Tibial nerve (tissue), 4 donors: ENCODE measurements around the gene IL11RA. TPM values are rescaled to one million over a fixed set of nuclear protein-coding genes. Genes with fewer than 3 reads are reported as not detected.

Experiments used
- DNase-seq, 2 donors: peaks; one replicate each; pipeline ENCODE4 v3.0.0-alpha.2; 2019; ENCODE audit warnings: low spot score in 2 of 2
- H3K27ac ChIP-seq, 4 donors: fragments of 200-600 bp; sonication (generic) in 3 of 4; one replicate each; pipeline ENCODE4 v1.5.1; 2017 to 2019; ENCODE audit warnings: mild to moderate bottlenecking in 1 of 4
- H3K27me3 ChIP-seq, 2 donors: fragments of 200-600 bp; sonication (generic) in 1 of 2; one replicate each; pipeline versions ENCODE4 v1.5.1 to v1.6.0; 2017 to 2019
- H3K36me3 ChIP-seq, 3 donors: fragments of 200-600 bp; sonication (generic); one replicate each; pipeline ENCODE4 v1.5.1; 2018 to 2019
- H3K4me1 ChIP-seq, 4 donors: fragments of 200-600 bp; sonication (generic) in 3 of 4; one replicate each; pipeline ENCODE4 v1.5.1; 2017 to 2019
- H3K4me3 ChIP-seq, 4 donors: fragments of 200-600 bp; sonication (generic) in 3 of 4; one replicate each; pipeline ENCODE4 v1.5.1; 2017 to 2019; ENCODE audit warnings: mild to moderate bottlenecking in 1 of 4, moderate library complexity in 1 of 4
- H3K9me3 ChIP-seq, 4 donors: fragments of 200-600 bp; sonication (generic) in 3 of 4; one replicate each; pipeline ENCODE4 v1.5.1; 2017 to 2019
- EP300 ChIP-seq, 2 donors: sonication (generic); formaldehyde crosslinking; IDR thresholded peaks; one replicate each; pipeline ENCODE4 v1.6.1; 2017; ENCODE audit warnings: antibody characterized with exemption in 2 of 2, mild to moderate bottlenecking in 1 of 2
- POLR2A ChIP-seq, 2 donors: fragments of 450-650 bp; IDR thresholded peaks; one replicate each; pipeline ENCODE4 v1.6.1; 2017; ENCODE audit warnings: antibody characterized with exemption in 2 of 2, mild to moderate bottlenecking in 2 of 2, moderate library complexity in 2 of 2
- WGBS, 2 donors: methylation state at CpG; one replicate each; pipeline ENCODE4 v1.1.5; 2018; 5-methylcytosine and 5-hydroxymethylcytosine counted together
- total RNA-seq, 4 donors: library from RNA; depleted of rRNA; stranded (reverse); fragments of >200 nt; gene quantifications; one replicate each; pipeline ENCODE4 v1.1.0, GENCODE V29; 2016
- TF ChIP-seq, protein P1 (sequence below), 5 experiments: fragments of 200-600 bp in 3 of 5; fragments of 450-650 bp in 2 of 5; sonication (generic) in 3 of 5; IDR thresholded peaks; one replicate each; pipeline ENCODE4 v1.5.1; 2016 to 2019; ENCODE audit warnings: antibody characterized with exemption in 5 of 5, mild to moderate bottlenecking in 3 of 5, moderate library complexity in 2 of 5

The IL11RA gene
- total RNA-seq, 4 donors from 2014 or later = 27.3 to 48.8 (median 39.6) TPM

DNA sequence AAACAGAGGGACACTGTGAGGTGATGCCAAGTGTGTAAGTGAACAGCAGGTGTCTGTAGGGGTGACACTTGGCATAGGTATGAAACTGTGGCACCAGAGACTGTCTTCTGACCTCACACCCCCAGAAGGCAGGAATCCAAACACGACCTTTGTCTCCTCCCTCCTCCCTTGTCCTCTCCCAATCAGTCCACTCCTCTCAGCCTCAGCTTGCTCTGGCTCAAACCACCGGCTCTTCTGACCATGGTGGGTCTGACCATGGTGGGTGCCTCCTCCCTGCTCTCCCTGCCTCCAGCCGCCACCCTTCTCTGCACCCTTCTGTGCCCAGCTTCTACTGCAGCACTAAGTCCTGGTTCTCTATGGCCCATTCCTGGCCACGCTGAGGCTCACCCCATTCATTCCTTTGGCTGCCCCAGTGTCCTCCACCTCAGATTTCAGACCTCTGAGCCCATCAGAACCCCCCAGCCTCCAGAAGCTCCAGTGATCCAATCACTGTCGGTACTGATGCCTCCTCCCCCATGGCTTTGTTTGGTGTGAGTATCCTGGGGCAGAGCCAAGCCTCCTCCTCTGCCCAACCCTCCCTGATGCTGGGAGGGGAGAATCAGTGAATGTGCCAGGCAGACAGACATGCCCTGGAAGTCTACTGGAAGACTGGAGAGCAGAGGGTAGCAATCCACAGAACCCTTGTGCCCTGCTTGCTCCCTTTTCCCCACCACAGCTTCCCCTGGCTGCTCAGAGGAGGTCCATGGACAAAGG lies 21.4 kb upstream of the IL11RA start:
- TF ChIP-seq EP300 (IDR thresholded peaks at IDR 0.05) (no peak), POLR2A (IDR thresholded peaks at IDR 0.05) (no peak)
- TF ChIP-seq, protein P1, sequence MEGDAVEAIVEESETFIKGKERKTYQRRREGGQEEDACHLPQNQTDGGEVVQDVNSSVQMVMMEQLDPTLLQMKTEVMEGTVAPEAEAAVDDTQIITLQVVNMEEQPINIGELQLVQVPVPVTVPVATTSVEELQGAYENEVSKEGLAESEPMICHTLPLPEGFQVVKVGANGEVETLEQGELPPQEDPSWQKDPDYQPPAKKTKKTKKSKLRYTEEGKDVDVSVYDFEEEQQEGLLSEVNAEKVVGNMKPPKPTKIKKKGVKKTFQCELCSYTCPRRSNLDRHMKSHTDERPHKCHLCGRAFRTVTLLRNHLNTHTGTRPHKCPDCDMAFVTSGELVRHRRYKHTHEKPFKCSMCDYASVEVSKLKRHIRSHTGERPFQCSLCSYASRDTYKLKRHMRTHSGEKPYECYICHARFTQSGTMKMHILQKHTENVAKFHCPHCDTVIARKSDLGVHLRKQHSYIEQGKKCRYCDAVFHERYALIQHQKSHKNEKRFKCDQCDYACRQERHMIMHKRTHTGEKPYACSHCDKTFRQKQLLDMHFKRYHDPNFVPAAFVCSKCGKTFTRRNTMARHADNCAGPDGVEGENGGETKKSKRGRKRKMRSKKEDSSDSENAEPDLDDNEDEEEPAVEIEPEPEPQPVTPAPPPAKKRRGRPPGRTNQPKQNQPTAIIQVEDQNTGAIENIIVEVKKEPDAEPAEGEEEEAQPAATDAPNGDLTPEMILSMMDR (IDR thresholded peaks at IDR 0.05) = no peak
- H3K27ac ChIP-seq = no peak overlapping the region
- no peaks in the 10 kb centered on the region for H3K9me3 ChIP-seq
- peaks cover 0 to 51% (median 10%) of the 10 kb centered on the region in 4 donors for H3K4me1 ChIP-seq
- H3K4me3 ChIP-seq = no peak overlapping the region
- no peak for DNase-seq
- H3K36me3 ChIP-seq = peaks cover 0 to 12% (median 0%) of the 10 kb centered on the region in 3 donors
- H3K27me3 ChIP-seq = peaks cover 2 to 48% of the 10 kb centered on the region in 2 donors
- 21 to 29% methylated on average over 5 of the region's 5 CpGs for WGBS, 2 donors

DNA sequence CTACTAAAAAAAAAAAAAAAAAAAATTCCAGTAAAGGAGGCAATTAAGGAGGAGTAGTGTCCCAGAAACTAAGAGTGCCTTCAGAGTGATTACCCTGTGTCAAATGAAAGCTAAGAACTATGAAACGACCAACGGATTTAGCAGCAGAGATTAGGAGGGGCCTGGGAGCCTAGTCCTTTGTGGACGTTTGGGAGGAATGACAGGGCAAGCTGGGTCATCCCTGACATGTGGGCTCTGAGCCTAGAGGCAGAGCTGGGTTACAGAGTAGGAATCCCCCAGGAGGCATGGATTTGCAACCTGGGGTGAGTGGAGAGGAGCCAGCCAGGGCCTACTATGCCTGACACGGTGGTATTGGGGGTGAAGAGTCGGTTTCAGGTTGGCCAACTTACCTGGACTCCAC lies 18.8 kb upstream of the IL11RA start:
- 40 to 46% methylated on average over 5 of the region's 5 CpGs for WGBS, 2 donors
- no peaks in the 10 kb centered on the region for H3K9me3 ChIP-seq
- H3K27me3 ChIP-seq = peaks cover 0 to 22% of the 10 kb centered on the region in 2 donors
- peaks cover 0 to 14% (median 0%) of the 10 kb centered on the region in 3 donors for H3K36me3 ChIP-seq
- TF ChIP-seq POLR2A (IDR thresholded peaks at IDR 0.05) (no peak), EP300 (IDR thresholded peaks at IDR 0.05) (no peak)
- TF ChIP-seq, protein P1 (IDR thresholded peaks at IDR 0.05) = no peak
- DNase-seq = no peak
- H3K4me3 ChIP-seq = no peak overlapping the region
- H3K4me1 ChIP-seq = peaks cover 0 to 64% (median 19%) of the 10 kb centered on the region in 4 donors
- no peak overlapping the region for H3K27ac ChIP-seq

DNA sequence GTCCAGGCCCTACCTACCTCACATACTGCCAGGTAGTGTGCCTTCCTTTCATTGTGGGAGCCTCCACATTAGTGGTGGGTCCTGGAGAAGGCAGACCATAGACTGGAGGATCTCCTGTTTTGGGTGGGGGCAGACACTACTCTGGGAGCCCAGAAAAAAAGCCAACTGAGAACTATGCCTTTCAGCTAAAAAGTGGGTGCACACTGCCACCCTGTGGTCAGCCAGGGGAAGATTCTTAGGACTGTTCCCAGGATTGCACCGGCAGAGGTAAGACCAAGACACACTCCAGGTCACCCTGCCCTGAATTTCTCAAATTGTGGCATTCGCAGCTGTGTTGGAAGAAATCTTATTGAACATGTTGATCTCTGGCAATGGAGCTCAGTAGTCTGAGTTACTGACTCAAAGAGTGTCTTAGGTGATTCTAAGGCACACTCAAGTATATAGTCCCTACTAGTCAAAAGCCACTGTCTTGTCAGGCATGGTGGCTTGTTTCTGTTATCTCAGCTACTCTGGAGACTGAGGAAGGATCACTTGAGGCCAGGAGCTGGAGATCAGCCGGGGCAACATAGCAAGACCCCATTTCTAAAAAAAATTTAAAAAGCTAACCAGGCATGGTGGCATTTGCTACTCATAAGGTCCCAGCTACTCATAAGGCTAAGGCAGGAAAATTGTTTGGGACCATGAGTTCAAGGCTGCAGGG lies 18.0 kb upstream of the IL11RA start:
- H3K9me3 ChIP-seq = no peaks in the 10 kb centered on the region
- H3K27ac ChIP-seq = no peak overlapping the region
- H3K36me3 ChIP-seq = peaks cover 0 to 14% (median 0%) of the 10 kb centered on the region in 3 donors
- TF ChIP-seq, protein P1 (IDR thresholded peaks at IDR 0.05) = peak; percentile 77 to 83 (median 82)
- no peak for TF ChIP-seq POLR2A (IDR thresholded peaks at IDR 0.05)
- TF ChIP-seq EP300 (IDR thresholded peaks at IDR 0.05) = peak in 1 of 2 donors; percentile 27
- H3K4me3 ChIP-seq = no peak overlapping the region
- 24 to 34% methylated on average over 3 of the region's 3 CpGs for WGBS, 2 donors
- peaks cover 0 to 64% (median 15%) of the 10 kb centered on the region in 4 donors for H3K4me1 ChIP-seq
- H3K27me3 ChIP-seq = peaks cover 0 to 15% of the 10 kb centered on the region in 2 donors
- DNase-seq = peak in 1 of 2 donors; percentile 54

DNA sequence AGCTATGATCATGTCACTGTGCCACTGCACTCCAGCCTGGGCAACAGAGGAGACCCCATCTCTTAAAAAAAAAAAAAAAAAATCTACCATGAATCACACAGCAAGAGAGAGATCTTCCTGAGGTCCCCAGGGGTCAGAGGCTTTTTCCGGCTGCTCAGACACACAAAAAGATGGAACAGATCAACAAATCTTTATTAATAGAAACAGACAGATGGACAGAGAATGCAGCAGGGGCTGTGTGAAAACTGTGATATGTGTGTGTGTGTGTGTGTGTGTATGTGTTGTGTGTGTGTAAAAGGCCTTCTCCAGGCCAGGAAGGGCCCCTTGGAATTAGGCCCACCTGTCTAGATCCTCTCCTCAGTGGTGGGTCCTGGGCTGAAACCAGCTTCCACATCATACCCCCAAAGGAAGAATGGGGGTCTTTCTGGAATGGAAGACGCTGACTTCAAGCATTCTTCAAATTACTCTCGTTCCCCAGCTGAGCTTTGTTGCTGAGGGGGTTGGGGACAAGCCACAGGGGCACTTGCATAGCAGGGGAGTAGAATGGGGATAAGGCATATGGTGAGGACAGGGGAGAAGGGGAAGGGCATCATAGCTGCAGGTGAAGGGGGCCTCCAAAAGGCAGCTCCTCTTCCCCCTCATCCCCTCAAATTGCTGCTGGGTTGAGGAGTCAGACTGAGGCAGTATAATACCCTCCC lies 17.3 kb upstream of the IL11RA start:
- WGBS, 2 donors = 55 to 60% methylated on average over 3 of the region's 3 CpGs

More for the DNA sequence above, 17.3 kb upstream of the IL11RA start:
- TF ChIP-seq POLR2A (IDR thresholded peaks at IDR 0.05) (no peak), EP300 (IDR thresholded peaks at IDR 0.05) (no peak)
- TF ChIP-seq, protein P1 (IDR thresholded peaks at IDR 0.05) = no peak
- Histone ChIP-seq H3K36me3 (peaks cover 0 to 14% (median 0%) of the 10 kb centered on the region in 3 donors), H3K27me3 (peaks cover 0 to 8% of the 10 kb centered on the region in 2 donors), H3K9me3 (no peaks in the 10 kb centered on the region), H3K27ac (peak overlapping the region in 1 of 4 donors; percentile 7), H3K4me3 (no peak overlapping the region), H3K4me1 (peaks cover 0 to 58% (median 12%) of the 10 kb centered on the region in 4 donors)
- no peak for DNase-seq
